22Rv1 (cell line): ENCODE results near the gene SLC35F4.

Experiments used
- H3K27ac ChIP-seq: fragments of 450-650 bp; 2 replicates; pipeline ENCODE4 v1.5.1; 2017
- ZFX ChIP-seq: fragments of 450-650 bp; IDR thresholded peaks from 2 replicates; pipeline ENCODE4 v1.6.1; 2017; ENCODE audit warnings: antibody characterized with exemption, borderline replicate concordance
- TF ChIP-seq, protein P1 (sequence below): fragments of 450-650 bp; IDR thresholded peaks from 2 replicates; pipeline ENCODE4 v1.5.1; 2017; ENCODE audit warnings: mild to moderate bottlenecking

The SLC35F4 gene

DNA sequence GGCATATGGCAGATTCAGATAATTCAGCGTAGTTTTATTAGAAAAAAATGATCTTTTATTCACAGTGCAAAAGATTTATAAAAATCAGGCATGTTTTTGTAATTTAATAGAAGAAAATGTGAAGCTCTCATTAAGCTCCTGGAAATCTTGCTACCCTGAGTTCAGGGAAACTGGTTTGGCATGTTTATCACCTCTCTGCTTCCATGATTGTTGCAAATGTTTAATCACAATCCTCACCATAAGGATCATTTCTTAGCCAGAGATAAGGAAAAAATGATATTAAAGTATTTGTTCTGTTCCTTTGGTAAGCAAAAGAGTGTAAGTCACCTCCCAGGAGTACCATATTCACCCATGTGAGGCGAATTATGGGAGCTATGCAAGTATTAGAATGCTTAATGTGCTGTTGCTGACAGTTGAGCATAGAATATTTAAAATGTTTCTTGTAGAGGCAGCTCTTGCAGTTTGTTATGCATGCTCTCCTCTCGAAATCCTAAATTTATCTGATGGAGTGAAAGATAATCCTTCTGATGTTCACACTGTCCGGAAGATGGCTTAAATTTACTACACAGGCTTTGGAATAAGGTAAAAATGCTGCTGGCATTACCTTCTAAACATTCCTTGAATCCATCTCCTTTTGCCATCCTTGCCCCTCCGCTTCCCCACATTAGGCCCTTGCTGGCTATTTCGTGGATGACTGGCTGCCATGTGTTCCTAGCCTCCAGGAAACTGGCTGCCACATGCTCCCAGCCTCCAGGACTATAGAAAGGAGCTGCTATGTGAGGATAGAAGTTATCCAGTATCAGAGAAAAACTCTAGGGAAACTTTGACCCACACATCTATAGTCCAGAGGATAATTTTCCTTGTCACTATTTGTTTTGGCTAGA is 256.5 kb downstream of the SLC35F4 start:
- no peak for TF ChIP-seq ZFX
- TF ChIP-seq, protein P1, sequence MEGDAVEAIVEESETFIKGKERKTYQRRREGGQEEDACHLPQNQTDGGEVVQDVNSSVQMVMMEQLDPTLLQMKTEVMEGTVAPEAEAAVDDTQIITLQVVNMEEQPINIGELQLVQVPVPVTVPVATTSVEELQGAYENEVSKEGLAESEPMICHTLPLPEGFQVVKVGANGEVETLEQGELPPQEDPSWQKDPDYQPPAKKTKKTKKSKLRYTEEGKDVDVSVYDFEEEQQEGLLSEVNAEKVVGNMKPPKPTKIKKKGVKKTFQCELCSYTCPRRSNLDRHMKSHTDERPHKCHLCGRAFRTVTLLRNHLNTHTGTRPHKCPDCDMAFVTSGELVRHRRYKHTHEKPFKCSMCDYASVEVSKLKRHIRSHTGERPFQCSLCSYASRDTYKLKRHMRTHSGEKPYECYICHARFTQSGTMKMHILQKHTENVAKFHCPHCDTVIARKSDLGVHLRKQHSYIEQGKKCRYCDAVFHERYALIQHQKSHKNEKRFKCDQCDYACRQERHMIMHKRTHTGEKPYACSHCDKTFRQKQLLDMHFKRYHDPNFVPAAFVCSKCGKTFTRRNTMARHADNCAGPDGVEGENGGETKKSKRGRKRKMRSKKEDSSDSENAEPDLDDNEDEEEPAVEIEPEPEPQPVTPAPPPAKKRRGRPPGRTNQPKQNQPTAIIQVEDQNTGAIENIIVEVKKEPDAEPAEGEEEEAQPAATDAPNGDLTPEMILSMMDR = no peak
- H3K27ac ChIP-seq = peak overlapping the region; percentile 86

DNA sequence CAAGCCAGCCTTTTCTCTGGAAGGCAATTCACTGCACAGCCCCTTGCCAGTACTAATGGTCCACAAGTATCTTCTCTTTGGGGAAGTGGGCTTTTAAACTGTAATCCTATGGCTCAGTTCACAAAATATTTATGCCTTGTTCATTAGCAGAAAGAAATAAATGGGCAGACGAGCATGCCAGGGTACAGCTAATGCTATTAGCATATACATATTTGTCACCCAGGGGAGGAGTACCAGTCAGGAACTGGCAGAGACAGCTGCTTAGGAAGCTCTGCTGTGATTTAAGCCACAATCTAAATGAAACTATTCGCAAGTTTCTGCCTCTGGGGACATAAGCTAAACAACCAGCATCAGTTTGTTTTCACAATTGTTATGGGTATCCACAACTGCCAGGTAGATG is 258.8 kb downstream of the SLC35F4 start:
- TF ChIP-seq, protein P1 = no peak
- TF ChIP-seq ZFX = no peak
- H3K27ac ChIP-seq = no peak overlapping the region

- TF ChIP-seq ZFX = no peak
- TF ChIP-seq, protein P1 = no peak
- H3K27ac ChIP-seq = no peak overlapping the region
These were observed 282.5 kb downstream of the SLC35F4 start for GRCh38 chr14:57583396-57583795.

GRCh38 chr14:57582746-57583145 is 283.1 kb downstream of the SLC35F4 start:
- no peak for TF ChIP-seq ZFX
- TF ChIP-seq, protein P1 = no peak
- H3K27ac ChIP-seq = no peak overlapping the region

- no peak overlapping the region for H3K27ac ChIP-seq
- TF ChIP-seq, protein P1 = no peak
- TF ChIP-seq ZFX = no peak
These were observed 287.1 kb downstream of the SLC35F4 start for GRCh38 chr14:57578801-57579200.

- no peak overlapping the region for H3K27ac ChIP-seq
- TF ChIP-seq ZFX = no peak
- TF ChIP-seq, protein P1 = no peak
These were observed 289.4 kb downstream of the SLC35F4 start for GRCh38 chr14:57576498-57576897.

GRCh38 chr14:57575482-57575881 is 290.4 kb downstream of the SLC35F4 start:
- H3K27ac ChIP-seq = no peak overlapping the region
- no peak for TF ChIP-seq ZFX
- TF ChIP-seq, protein P1 = no peak
